Erythroblast (primary cell): ENCODE data around the gene PTDSS2.

ENCODE experiments used
- GATA1 ChIP-seq: IDR thresholded peaks from 2 replicates; pipeline ENCODE4 v1.6.1; 2011; ENCODE audit warnings: low read depth, mild to moderate bottlenecking, control low read depth, low read length, moderate library complexity
- POLR2A ChIP-seq: IDR thresholded peaks from 2 replicates; pipeline ENCODE4 v1.6.1; 2011; ENCODE audit warnings: mild to moderate bottlenecking, low read length

DNA sequence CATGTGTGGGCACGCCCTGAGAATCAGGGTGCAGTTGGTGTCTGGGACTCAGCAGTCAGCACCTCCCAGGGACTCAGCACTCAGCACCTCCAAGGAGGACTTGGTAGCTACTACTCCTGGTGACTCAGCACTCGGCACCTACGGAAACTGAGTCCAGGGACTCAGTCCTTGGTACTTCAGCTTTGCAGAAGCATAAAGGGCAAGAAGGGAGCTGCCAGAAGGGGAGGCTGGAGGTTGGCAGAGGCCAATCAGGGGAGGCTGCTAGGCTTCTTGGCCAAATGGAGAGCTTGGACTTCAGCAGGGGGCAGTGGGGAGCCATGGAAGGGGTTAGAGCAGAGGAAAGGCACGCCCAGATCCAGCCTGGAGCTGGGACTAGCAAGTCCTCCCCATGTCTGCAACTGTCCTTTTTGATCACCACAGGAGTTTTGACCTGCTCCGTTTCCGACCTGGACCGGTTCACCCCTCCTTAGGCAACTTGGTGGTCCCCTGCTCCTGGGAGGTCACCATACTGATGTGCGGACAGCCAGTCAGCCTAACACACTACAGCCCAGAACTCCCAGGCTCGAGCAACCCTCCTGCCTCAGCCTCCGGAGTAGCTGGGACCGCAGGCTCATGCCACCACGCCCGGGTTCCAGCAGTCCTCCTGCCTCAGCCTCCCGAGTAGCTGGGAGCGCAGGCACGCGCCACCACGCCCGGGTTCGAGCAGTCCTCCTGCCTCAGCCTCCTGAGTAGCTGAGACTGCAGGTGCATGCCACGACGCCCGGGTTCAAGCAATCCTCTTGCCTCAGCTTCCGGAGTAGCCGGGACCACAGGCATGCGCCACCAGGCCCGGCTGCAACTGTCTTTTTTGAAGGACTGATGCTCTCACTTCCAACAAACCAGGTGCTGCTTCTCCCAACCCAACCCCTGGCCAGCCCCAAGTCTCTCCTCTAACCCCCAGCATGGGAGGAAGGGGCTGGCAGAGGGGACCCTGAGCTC lies 9.7 kb upstream of the PTDSS2 start:
- no peak for TF ChIP-seq POLR2A
- TF ChIP-seq GATA1 = no peak
